Transverse colon (tissue), 4 donors: ENCODE data around the gene TSPAN3. TPM values are rescaled to one million over a fixed set of nuclear protein-coding genes. Genes with fewer than 3 reads are reported as not detected.
A peak's percentile ranks its signal among the peaks of the same experiment; 100 is the strongest.

Source experiments
- DNase-seq: peaks from one replicate; pipeline ENCODE4 v3.0.0-alpha.2; 2019
- H3K27ac ChIP-seq, 4 donors: fragments of 200-600 bp; sonication (generic); 2 replicates each; pipeline ENCODE4 v1.5.1; 2016 to 2018; ENCODE audit warnings: inconsistent platforms in 4 of 4
- H3K27me3 ChIP-seq: fragments of 200-600 bp; sonication (generic); 2 replicates; pipeline ENCODE4 v1.5.1; 2017; ENCODE audit warnings: inconsistent platforms
- H3K36me3 ChIP-seq, 4 donors: fragments of 200-600 bp; sonication (generic); 2 replicates each; pipeline ENCODE4 v1.5.1; 2017 to 2019; ENCODE audit warnings: inconsistent platforms in 4 of 4
- H3K4me1 ChIP-seq, 4 donors: fragments of 200-600 bp; sonication (generic); 2 replicates each; pipeline ENCODE4 v1.5.1; 2017 to 2020; ENCODE audit warnings: inconsistent platforms in 4 of 4
- H3K4me3 ChIP-seq, 4 donors: fragments of 200-600 bp; sonication (generic); 1 replicate in 1 of 4; 2 replicates in 3 of 4; pipeline versions ENCODE4 v1.5.1 to v1.6.1; 2017 to 2019; ENCODE audit warnings: inconsistent platforms in 4 of 4
- H3K9me3 ChIP-seq, 2 donors: fragments of 200-600 bp; sonication (generic); 2 replicates each; pipeline ENCODE4 v1.5.1; 2017 to 2019; ENCODE audit warnings: inconsistent platforms in 2 of 2
- CTCF ChIP-seq, 5 experiments: fragments of 200-600 bp in 3 of 5; fragments of 450-650 bp in 2 of 5; sonication (generic) in 3 of 5; IDR thresholded peaks; 1 replicate in 2 of 5; 2 replicates in 3 of 5; pipeline ENCODE4 v1.5.1; 2016 to 2017; ENCODE audit warnings: antibody characterized with exemption in 5 of 5, inconsistent platforms in 3 of 5, mild to moderate bottlenecking in 2 of 5, moderate library complexity in 1 of 5
- EP300 ChIP-seq: sonication (generic); formaldehyde crosslinking; IDR thresholded peaks from one replicate; pipeline ENCODE4 v1.6.1; 2017; ENCODE audit warnings: antibody characterized with exemption, low read depth
- POLR2A ChIP-seq: fragments of 450-650 bp; IDR thresholded peaks from one replicate; pipeline ENCODE4 v1.6.1; 2016; ENCODE audit warnings: antibody characterized with exemption, mild to moderate bottlenecking, moderate library complexity
- POLR2AphosphoS5 ChIP-seq, 3 donors: sonication (generic); formaldehyde crosslinking; IDR thresholded peaks; one replicate each; pipeline ENCODE4 v1.6.1; 2016; ENCODE audit warnings: antibody characterized with exemption in 3 of 3
- WGBS, 2 donors: methylation state at CpG; one replicate each; pipeline ENCODE4 v1.1.5; 2018; ENCODE audit warnings: low coverage in 1 of 2; 5-methylcytosine and 5-hydroxymethylcytosine counted together
- in situ Hi-C, 4 donors: fragments of 200-750 bp; cut with MboI; loops; one replicate each; pipeline versions ENCODE4 v1.15.0 to v1.15.1; 2017; ENCODE audit warnings: low sequenced_read_pairs in 3 of 4, low pct_ligation_motif_present in 1 of 4, low pct_unique_long_range_greater_than_20kb in 1 of 4
- intact Hi-C: fragments of 100-400 bp; cut with DNase I; formaldehyde crosslinking; loops from one replicate; pipeline ENCODE4 v1.15.1; 2023; ENCODE audit warnings: low total_unique reads
- total RNA-seq, 4 donors: library from RNA; depleted of rRNA; stranded (reverse); fragments of >200 nt; gene quantifications; one replicate each; pipeline ENCODE4 v1.1.0, GENCODE V29; 2016

Gene TSPAN3
- total RNA-seq, 4 donors from 2014 or later: 365 to 1,069 (median 676) TPM

GRCh38 chr15:77033417-77033728 is 37.5 kb downstream of the TSPAN3 start:
- intact Hi-C loops (no loop called here), in situ Hi-C loops (no loop called here)
- Histone ChIP-seq H3K4me1 (peaks cover 5 to 27% (median 15%) of the 10 kb centered on the region in 4 donors), H3K27me3 (peaks cover 4% of the 10 kb centered on the region), H3K4me3 (no peak overlapping the region), H3K9me3 (no peaks in the 10 kb centered on the region), H3K36me3 (no peaks in the 10 kb centered on the region), H3K27ac (no peak overlapping the region)
- WGBS, 2 donors: 93% methylated on average over 4 of the region's 4 CpGs; no CpG with 5 or more reads in 1 of the 2 donors
- TF ChIP-seq POLR2AphosphoS5 (IDR thresholded peaks at IDR 0.05) (peak in 2 of 3 donors; percentile 10 to 11), EP300 (no peak), CTCF (IDR thresholded peaks at IDR 0.05) (no peak), POLR2A (no peak)
- DNase-seq: no peak

DNA sequence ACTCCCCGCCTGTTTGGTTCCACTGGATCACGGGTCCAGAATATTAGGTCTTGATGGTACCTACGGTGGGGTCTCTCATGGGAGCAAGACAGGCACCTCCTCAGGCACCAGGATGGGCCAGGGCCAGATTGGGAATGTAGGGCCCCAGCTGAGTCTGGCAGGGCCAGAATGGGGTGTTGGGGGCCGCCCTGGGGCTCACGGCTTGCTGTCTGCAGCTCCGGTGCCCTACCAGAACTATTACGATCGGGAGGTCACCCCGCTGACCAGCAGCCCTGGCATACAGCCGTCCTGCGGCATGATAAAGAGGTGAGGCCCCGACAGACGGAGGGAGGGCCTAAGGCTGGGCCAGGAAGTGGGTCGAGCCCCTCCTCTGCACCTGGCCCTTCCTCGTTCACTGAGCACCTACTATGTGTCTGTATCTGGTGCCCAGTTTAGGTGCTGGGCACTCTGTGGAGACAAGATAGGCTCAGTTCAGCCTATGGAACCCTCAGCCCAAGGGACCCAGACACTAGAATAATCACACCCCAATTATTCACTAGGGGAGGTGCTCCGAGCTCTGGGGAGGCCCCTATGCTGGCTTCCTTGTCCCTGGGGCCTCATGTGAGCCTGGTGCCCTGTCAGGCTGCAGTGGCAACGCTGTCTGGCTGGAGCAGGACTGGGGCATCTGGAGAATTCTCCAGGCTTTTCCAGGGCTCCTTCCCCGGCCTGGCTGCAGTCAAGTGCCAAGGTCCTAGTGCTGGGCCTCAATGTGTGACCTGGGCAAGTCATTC is 38.1 kb downstream of the TSPAN3 start:
- H3K27me3 ChIP-seq: peaks cover 6% of the 10 kb centered on the region
- TF ChIP-seq POLR2A (no peak), CTCF (IDR thresholded peaks at IDR 0.05) (no peak), EP300 (no peak), POLR2AphosphoS5 (IDR thresholded peaks at IDR 0.05) (peak in 1 of 3 donors; percentile 5)
- intact Hi-C loops (no loop called here), in situ Hi-C loops (no loop called here)
- H3K36me3 ChIP-seq: no peaks in the 10 kb centered on the region
- DNase-seq: peak; percentile 7
- no peaks in the 10 kb centered on the region for H3K9me3 ChIP-seq
- H3K27ac ChIP-seq: no peak overlapping the region
- H3K4me1 ChIP-seq: peaks cover 5 to 33% (median 20%) of the 10 kb centered on the region in 4 donors
- H3K4me3 ChIP-seq: no peak overlapping the region
- 74% methylated on average over 16 of the region's 18 CpGs; no CpG with 5 or more reads in 1 of the 2 donors for whole genome bisulfite sequencing, 2 donors

- Histone ChIP-seq H3K4me1 (peaks cover 5 to 33% (median 20%) of the 10 kb centered on the region in 4 donors), H3K4me3 (no peak overlapping the region), H3K27me3 (peaks cover 6% of the 10 kb centered on the region), H3K9me3 (no peaks in the 10 kb centered on the region), H3K36me3 (no peaks in the 10 kb centered on the region), H3K27ac (no peak overlapping the region)
- peak; percentile 7 for DNase-seq
- WGBS, 2 donors: 91% methylated on average over 21 of the region's 22 CpGs; no CpG with 5 or more reads in 1 of the 2 donors
- TF ChIP-seq POLR2AphosphoS5 (IDR thresholded peaks at IDR 0.05) (no peak), CTCF (IDR thresholded peaks at IDR 0.05) (no peak), EP300 (no peak), POLR2A (no peak)
- intact Hi-C loops (no loop called here), in situ Hi-C loops (no loop called here)
Measured at GRCh38 chr15:77032052-77032646, 38.8 kb downstream of the TSPAN3 start.

DNA sequence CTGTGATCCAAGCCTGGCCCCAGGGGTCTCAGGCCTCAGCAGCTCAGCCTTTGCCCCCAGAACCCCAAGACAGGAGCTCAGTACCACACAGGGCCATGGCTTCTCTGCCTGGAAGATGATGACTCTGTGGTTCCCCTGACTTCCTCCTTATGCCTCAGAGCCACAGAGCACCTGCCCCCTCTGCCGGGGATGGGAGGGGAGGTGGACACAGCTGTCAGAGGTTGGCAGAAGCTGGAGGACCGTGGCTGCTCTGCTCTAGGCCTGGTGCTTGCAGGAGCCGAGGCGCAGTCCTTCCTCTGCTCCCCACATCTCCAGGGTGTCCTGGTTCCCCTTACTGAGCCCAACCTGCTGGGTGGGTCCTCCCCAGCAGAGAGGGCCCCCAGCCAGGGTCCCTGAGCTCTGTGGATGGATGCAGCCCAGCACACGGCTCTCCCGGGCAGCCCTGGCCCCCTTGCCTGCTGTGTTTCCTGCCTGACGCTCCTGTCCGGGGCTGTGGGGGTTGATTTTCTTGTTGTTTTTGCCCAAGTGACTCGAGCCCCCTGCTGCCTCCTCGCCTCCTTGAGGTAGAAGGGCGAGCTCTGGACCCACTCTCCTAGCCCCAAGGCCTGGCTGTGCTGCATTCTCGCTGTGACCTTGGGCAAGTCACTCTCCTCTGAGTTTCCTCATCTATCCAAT is 39.4 kb downstream of the TSPAN3 start:
- in situ Hi-C loops (no loop called here), intact Hi-C loops (no loop called here)

More for the DNA sequence above, 39.4 kb downstream of the TSPAN3 start:
- DNase-seq: peak; percentile 26
- Histone ChIP-seq H3K4me1 (peaks cover 5 to 33% (median 20%) of the 10 kb centered on the region in 4 donors), H3K27me3 (peaks cover 6% of the 10 kb centered on the region), H3K4me3 (no peak overlapping the region), H3K27ac (no peak overlapping the region), H3K9me3 (no peaks in the 10 kb centered on the region), H3K36me3 (no peaks in the 10 kb centered on the region)
- TF ChIP-seq POLR2A (no peak), CTCF (IDR thresholded peaks at IDR 0.05) (no peak), EP300 (no peak), POLR2AphosphoS5 (IDR thresholded peaks at IDR 0.05) (no peak)
- WGBS, 2 donors: 75% methylated on average over 11 of the region's 12 CpGs; no CpG with 5 or more reads in 1 of the 2 donors
